Liver (tissue), 3 donors: ENCODE results near the gene TST.

Experiments used
- ATF3 ChIP-seq: IDR thresholded peaks from 2 replicates; pipeline ENCODE4 v1.6.1; 2016; ENCODE audit warnings: antibody characterized with exemption
- CTCF ChIP-seq: fragments of 150-350 bp; IDR thresholded peaks from 2 replicates; pipeline ENCODE4 v1.5.1; 2017; ENCODE audit warnings: improper control_type of control experiment, low read depth, low read length; ENCODE audit not compliant: missing input control
- EGR1 ChIP-seq, 2 donors: IDR thresholded peaks; 2 replicates each; pipeline ENCODE4 v1.6.1; 2016 to 2018; ENCODE audit warnings: antibody characterized with exemption in 2 of 2, low read depth in 2 of 2
- FOXA1 ChIP-seq: IDR thresholded peaks from 2 replicates; pipeline ENCODE4 v1.6.1; 2016; ENCODE audit warnings: antibody characterized with exemption
- FOXA2 ChIP-seq: IDR thresholded peaks from 2 replicates; pipeline ENCODE4 v1.6.1; 2016; ENCODE audit warnings: antibody characterized with exemption
- GABPA ChIP-seq, 2 donors: IDR thresholded peaks in 1 of 2; conservative IDR thresholded peaks in 1 of 2; 2 replicates each; pipeline ENCODE4 v1.6.1; 2016; ENCODE audit warnings: antibody characterized with exemption in 2 of 2, mild to moderate bottlenecking in 1 of 2, moderate library complexity in 1 of 2
- JUND ChIP-seq, 2 donors: IDR thresholded peaks; 2 replicates each; pipeline ENCODE4 v1.6.1; 2016; ENCODE audit warnings: antibody characterized with exemption in 2 of 2
- MAX ChIP-seq: IDR thresholded peaks from 2 replicates; pipeline ENCODE4 v1.6.1; 2016; ENCODE audit warnings: antibody characterized with exemption
- NR2F2 ChIP-seq: IDR thresholded peaks from 2 replicates; pipeline ENCODE4 v1.6.1; 2016; ENCODE audit warnings: antibody characterized with exemption
- RAD21 ChIP-seq, 2 donors: IDR thresholded peaks; 2 replicates each; pipeline ENCODE4 v1.6.1; 2016; ENCODE audit warnings: antibody characterized with exemption in 2 of 2, mild to moderate bottlenecking in 2 of 2
- REST ChIP-seq: IDR thresholded peaks from 2 replicates; pipeline ENCODE4 v1.6.1; 2016; ENCODE audit warnings: antibody characterized with exemption, mild to moderate bottlenecking
- SP1 ChIP-seq: IDR thresholded peaks from 2 replicates; pipeline ENCODE4 v1.6.1; 2018; ENCODE audit warnings: antibody characterized with exemption, mild to moderate bottlenecking
- TAF1 ChIP-seq: conservative IDR thresholded peaks from 2 replicates; pipeline ENCODE4 v1.6.1; 2016; ENCODE audit warnings: antibody characterized with exemption, mild to moderate bottlenecking
- YY1 ChIP-seq: IDR thresholded peaks from 2 replicates; pipeline ENCODE4 v1.6.1; 2016; ENCODE audit warnings: antibody characterized with exemption, mild to moderate bottlenecking
- donor health status: healthy.
- donor health status: healthy.

GRCh38 chr22:37001826-37002225 lies 17.4 kb downstream of the TST start:
- TF ChIP-seq FOXA2: no peak
- no peak for TF ChIP-seq GABPA (IDR thresholded peaks at IDR 0.05 in 1 of 2, conservative IDR thresholded peaks at IDR 0.05 in 1 of 2)
- TF ChIP-seq CTCF: no peak
- TF ChIP-seq EGR1 (IDR thresholded peaks at IDR 0.05; ENCODE audit: low read depth in 2 of 2): no peak
- no peak for TF ChIP-seq FOXA1
- no peak for TF ChIP-seq ATF3
- no peak for TF ChIP-seq JUND (IDR thresholded peaks at IDR 0.05)
- no peak for TF ChIP-seq REST
- TF ChIP-seq NR2F2: no peak
- TF ChIP-seq TAF1: no peak
- TF ChIP-seq RAD21 (IDR thresholded peaks at IDR 0.05): no peak
- TF ChIP-seq YY1: no peak
- TF ChIP-seq SP1: no peak
- TF ChIP-seq MAX: no peak
